Adipocyte (in vitro differentiated cells): Measurements from ENCODE around the gene RNF144B.
A peak's percentile ranks its signal among the peaks of the same experiment; 100 is the strongest.

Source experiments
- DNase-seq: peaks from one replicate; pipeline ENCODE4 v3.0.0-alpha.2; 2015; ENCODE audit warnings: low read depth
- H3K27me3 ChIP-seq: replicated peaks from 2 replicates; pipeline ENCODE4 v1.7.0; 2013; ENCODE audit warnings: mild to moderate bottlenecking, low read length, moderate library complexity; ENCODE audit not compliant: control insufficient read depth, insufficient read depth
- H3K36me3 ChIP-seq: 2 replicates; pipeline ENCODE4 v1.7.0; 2013; ENCODE audit warnings: low read length, mild to moderate bottlenecking, moderate library complexity; ENCODE audit not compliant: control insufficient read depth, insufficient read depth, severe bottlenecking
- H3K4me1 ChIP-seq: 2 replicates; pipeline ENCODE4 v1.7.0; 2013; ENCODE audit warnings: mild to moderate bottlenecking, low read length, moderate library complexity; ENCODE audit not compliant: control insufficient read depth, insufficient read depth
- H3K4me3 ChIP-seq: 2 replicates; pipeline ENCODE4 v1.7.0; 2013; ENCODE audit warnings: mild to moderate bottlenecking, low read length, moderate library complexity
- H3K9ac ChIP-seq: 2 replicates; pipeline ENCODE4 v1.7.0; 2013; ENCODE audit warnings: mild to moderate bottlenecking, low read length, moderate library complexity
- H3K9me3 ChIP-seq: 2 replicates; pipeline ENCODE4 v1.7.0; 2013; ENCODE audit warnings: mild to moderate bottlenecking, low read length, moderate library complexity; ENCODE audit not compliant: control insufficient read depth

The RNF144B gene

DNA sequence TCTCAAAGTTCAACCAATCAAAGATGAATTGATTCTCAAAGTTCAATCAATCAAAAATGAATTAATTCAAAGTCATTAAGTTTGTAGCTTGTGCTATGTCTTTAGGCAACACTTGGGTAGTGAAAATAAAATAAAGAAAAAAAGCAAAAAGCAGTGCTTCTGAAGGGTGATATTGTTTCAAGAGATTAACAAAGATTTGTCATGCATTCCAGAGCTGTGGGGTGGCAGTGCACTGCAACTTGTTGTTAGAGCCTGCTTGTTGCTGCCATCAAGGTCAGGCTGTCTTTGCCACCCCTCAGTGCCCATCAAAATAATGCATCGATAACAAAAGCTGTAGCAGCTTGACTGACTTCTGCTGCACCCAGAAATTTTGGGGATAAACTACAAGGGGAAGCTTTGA is 128.6 kb downstream of the RNF144B start:
- Histone ChIP-seq H3K36me3 (no peaks in the 10 kb centered on the region), H3K9me3 (no peaks in the 10 kb centered on the region), H3K9ac (no peak overlapping the region), H3K27me3 (no peaks in the 10 kb centered on the region), H3K4me1 (peaks cover 3% of the 10 kb centered on the region), H3K4me3 (no peak overlapping the region)
- peak; percentile 29 for DNase-seq
